OCI-LY3 (cell line): ENCODE results near the gene AK4.

ENCODE experiments used
- EZH2phosphoT487 ChIP-seq: fragments of 200-600 bp; shearing (Covaris generic); IDR thresholded peaks from 2 replicates; pipeline ENCODE4 v1.6.1; 2018; ENCODE audit warnings: antibody characterized with exemption, mixed run types, low read depth
- TF ChIP-seq, protein P1 (sequence below): fragments of 200-600, 300-600 bp; sonication (generic); IDR thresholded peaks from 2 replicates; pipeline ENCODE4 v1.5.1; 2014; ENCODE audit warnings: antibody characterized with exemption, low read length, low read depth

- TF ChIP-seq, protein P1, sequence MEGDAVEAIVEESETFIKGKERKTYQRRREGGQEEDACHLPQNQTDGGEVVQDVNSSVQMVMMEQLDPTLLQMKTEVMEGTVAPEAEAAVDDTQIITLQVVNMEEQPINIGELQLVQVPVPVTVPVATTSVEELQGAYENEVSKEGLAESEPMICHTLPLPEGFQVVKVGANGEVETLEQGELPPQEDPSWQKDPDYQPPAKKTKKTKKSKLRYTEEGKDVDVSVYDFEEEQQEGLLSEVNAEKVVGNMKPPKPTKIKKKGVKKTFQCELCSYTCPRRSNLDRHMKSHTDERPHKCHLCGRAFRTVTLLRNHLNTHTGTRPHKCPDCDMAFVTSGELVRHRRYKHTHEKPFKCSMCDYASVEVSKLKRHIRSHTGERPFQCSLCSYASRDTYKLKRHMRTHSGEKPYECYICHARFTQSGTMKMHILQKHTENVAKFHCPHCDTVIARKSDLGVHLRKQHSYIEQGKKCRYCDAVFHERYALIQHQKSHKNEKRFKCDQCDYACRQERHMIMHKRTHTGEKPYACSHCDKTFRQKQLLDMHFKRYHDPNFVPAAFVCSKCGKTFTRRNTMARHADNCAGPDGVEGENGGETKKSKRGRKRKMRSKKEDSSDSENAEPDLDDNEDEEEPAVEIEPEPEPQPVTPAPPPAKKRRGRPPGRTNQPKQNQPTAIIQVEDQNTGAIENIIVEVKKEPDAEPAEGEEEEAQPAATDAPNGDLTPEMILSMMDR = no peak
- TF ChIP-seq EZH2phosphoT487 = no peak
Measured at GRCh38 chr1:65230731-65231481, 82.9 kb downstream of the AK4 start.
